DMS79 treated with DMSO at 0.1 percent for 48 hours (cell line): ENCODE results near the gene SYS1.
A peak's percentile ranks its signal among the peaks of the same experiment; 100 is the strongest.

Experiments used
- DNase-seq: peaks from one replicate; lab custom pipeline; 2025; lab: John Stamatoyannopoulos, UW

The SYS1 gene

DNA sequence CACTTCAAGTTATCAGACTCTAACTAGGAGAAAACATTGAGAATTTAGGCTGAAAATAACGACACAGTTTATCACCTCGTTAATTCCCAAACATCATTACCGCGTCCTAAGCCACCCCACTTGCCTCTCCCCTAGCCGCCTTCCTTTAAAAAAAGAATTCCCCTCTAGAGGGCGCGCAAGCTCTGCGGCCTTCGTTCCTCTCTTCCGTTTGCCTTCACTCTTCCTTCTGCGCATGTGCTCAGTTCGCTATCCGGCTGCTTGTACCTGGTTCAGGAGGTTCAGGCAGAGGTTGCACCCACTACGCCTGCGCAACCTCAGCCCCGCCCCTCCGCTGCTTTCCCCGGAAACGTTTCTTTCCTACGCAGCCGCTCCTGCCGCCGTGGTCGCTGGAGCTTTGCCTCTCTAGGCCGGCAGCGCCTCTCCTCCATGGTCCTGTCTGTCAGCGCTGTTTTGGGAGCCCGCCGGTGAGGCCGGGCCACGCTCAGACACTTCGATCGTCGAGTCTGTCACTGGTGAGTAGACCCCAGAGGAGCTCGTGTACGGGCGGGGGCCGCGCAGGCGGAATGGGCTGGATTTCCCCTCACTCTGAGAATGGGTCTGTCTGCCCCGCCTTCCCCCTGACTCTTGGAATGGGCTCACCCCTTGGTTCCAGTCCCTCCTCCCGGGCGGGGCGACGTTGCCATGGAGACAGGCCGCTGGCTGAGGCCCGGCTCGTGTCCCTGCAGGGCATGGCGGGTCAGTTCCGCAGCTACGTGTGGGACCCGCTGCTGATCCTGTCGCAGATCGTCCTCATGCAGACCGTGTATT, at the start of gene SYS1:
Gene SYS1, plus strand, starts transcription at position 353 of the 807 bp plus-strand sequence. Its CDS starts 376 bp downstream, at position 729.
- peak; percentile 89 for DNase-seq

DNA sequence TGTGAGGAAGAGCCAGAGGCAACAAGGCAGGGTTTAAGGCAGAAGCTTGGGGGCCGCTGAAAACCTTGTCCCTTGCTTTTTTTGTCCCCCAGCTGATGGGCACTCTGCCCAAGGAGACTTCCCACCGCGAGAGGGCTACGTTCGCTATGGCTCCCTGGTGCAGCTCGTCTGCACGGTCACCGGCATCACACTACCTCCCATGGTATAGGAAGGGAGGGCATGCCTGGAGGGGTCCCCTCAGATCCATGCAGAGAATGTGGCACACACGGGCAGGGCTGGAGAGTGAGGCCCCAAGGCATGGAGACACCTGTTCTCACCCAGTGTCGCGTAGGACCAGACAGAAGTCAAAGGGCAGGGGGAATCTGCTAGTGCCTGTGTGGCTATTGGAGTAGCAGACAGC, 49.0 kb upstream of the SYS1 start:
- no peak for DNase-seq

DNA sequence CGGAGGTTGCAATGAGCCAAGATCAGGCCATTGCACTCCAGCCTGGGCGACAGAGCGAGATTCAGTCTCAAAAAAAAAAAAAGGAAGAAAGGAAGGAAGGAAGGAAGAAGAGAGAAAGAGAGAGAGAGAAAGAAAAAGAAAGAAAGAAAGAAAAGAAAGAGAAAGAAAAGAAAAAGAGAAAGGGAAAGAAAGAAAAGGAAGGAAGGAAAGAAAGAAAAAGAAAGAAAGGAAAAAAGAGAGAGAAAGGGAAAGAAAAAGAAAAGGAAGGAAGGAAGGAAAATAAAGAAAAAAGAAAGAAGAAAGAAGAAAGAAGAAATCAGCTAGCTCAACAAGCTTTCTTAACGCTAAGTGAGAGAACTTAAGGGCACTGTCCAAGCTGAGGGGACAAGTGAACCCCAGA, 47.3 kb upstream of the SYS1 start:
- DNase-seq = no peak

DNA sequence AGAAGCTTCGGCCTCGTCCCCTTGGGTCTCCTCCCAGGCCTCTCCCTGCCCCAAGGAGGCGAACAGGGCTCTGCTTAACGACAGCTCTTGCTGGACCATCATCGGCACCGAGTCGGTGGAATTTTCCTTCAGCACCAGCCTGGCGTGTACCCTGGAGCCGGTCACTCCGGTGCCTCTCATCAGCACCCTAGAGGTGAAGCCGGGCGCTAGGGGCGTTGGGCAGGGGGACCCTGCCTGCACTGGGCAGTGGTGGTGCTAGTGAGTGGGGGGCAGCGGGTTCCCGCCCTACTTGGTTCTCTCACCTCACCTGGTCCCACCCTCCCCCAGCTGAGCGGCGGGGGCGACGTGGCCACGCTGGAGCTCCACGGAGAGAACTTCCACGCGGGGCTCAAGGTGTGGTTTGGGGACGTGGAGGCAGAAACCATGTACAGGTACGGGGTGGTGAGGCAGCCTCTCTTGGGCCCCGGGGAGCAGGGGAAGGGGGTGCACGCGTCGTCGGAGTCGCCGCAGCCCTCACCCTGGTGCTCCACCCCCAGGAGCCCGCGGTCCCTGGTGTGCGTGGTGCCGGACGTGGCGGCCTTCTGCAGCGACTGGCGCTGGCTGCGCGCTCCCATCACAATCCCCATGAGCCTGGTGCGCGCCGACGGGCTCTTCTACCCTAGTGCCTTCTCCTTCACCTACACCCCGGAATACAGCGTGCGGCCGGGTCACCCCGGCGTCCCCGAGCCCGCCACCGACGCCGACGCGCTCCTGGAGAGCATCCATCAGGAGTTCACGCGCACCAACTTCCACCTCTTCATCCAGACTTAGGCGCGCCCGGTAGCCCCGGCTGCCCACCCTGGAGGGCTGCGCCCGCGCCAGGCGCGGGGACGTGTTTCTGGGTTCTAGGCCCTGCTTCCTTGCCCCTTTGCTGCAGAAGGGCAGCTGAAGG, 46.5 kb upstream of the SYS1 start:
- DNase-seq = no peak

DNA sequence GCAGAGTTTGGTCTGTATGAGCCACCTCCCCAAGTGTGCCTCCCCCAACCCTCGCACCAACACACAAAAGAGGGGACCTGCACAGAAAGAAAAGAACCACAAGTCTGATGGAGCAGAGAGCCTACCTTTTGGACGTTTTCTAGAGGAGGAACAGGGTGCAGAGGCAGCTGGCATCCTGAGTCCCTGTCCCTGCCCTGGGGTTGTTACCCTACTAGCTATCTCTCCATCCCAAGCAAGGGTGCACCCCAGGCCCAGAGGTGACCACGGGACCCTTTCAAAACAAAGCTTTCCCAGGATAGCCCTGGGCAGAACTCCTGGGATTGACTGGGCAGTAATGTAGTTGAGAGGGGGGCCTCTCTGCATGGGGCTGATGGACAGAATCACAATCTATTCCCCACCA, 45.1 kb upstream of the SYS1 start:
- DNase-seq = no peak

DNA sequence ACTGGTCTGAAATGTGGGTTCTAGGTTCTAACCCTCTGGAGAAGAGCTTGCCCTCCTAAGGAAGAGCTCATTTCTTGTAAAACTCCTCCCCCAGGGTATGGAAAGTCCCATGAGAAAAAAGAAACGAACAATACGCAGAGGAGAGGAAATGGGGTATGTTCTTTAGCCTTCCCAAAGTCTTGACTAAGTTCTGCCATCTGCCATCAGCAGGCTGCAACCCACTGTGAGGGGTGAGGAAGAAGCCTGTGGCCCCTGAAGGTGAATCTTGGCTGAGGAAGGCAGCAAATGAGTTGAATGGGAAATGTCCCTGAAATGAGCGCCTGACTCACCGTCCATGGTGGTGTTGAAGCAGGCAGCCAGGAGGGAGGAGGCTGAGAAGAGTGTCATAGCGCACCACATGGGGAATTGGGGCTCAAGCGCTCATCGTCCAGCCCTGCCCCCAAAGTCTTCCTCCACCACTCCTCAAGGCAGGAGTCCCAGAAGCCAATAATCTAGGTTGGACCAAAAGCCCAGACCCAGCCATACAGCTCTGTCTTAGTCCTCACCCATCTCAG, 44.5 kb upstream of the SYS1 start:
- DNase-seq = no peak

DNA sequence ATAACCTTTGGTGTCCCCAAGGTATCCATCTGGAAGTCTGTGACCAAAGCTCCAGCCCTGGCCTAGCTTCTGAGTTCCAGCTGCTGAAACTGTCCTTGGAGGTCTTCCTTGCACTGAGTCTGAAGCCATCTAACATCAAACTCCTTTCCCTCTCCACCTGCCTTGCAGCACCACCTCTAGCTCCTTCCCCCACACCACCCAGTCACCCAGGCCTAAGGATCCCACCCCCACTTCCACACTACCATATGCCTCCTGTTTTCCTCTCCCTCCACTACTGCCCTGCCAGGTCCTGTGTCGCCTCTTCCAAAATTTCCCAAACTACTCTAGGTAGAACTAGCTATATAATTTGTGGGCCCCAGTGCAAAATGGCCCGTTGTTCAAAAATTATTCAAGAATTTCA, 44.0 kb upstream of the SYS1 start:
- no peak for DNase-seq

DNA sequence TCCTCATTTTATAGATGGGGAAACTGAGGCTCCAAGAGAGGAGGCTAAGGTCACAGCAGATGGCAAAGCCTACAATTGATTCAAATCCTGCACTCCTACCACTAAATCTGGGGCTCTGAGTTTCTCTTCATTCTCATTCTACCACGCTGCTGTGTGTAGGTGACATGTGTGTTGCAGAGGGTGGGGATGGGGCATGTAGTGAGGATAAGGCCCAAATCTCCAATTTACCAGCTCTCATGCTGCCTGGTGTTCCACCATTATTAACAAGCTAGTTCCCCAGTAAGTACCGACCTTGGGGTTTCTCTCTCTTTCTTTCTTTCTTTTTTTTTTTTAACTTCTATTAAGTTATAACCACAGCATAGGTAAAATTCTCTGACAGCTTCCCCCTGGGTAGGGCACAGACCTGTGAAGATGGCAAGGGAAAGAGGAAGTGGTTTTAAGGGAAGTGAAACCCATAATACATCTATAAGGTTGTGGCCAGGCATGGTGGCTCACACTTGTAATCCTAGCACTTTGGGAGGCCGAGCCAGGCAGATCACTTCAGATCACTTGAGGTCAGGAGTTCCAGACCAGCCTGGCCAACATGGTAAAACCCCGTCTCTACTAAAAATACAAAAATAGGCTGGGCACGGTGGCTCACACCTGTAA, 41.9 kb upstream of the SYS1 start:
- DNase-seq = no peak

DNA sequence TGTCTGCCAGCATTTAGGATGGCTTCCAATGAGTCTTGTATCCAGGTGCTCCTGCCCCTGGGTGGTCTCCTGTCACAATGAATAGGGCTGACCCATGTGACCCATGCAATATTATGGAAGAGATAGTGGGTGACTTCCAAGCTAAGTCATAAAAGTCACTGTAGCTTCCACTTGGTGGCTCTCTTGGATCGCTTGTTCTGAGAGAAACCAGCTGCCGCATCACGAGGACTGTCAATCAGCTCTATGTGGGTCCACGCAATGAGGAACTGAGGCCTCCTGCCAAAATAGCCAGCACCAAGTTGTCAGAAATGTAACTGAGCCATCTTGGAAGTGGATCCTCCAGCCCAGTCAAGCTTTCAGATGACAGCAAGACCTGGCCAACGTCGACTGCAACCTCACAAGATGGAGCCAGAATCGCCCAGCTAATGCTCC, 40.0 kb upstream of the SYS1 start:
- no peak for DNase-seq

DNA sequence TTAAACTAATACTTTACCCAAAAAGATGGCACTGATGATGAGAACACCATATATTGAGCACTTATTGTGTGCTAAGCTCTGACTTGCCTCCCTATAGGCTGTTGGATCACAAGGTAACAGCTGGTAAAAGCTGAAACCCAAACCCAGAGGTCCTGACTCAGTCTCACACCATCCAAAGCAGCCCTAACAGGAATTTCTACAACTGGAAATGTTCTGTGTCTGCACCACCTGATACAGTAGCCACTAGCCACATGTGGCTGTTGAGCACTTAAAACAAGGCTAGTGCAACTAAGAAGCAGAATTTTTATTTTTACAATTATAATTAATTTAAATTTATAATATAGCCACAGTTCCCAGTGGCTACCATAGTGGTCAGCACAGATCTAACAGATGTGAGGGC, 39.2 kb upstream of the SYS1 start:
- no peak for DNase-seq

DNA sequence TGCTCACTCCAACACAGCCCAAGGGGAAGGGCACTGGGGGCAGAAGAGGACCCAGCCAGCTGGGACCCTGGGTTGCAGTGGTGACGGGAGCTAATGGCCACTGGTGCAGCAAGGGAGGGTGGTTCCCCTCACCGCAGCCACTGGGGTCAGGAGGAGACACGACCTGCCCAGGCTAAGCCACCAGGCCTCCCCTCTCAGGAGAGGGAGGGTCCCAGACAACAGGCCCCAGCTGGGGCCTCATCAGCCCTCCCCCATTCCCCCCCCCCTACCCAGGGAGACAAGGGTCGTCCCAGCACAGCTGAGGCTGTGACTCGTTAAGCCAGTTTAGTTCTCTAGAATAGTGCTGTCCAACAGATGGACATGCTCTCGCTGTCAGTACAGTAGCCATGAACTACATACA, 37.6 kb upstream of the SYS1 start:
- no peak for DNase-seq

DNA sequence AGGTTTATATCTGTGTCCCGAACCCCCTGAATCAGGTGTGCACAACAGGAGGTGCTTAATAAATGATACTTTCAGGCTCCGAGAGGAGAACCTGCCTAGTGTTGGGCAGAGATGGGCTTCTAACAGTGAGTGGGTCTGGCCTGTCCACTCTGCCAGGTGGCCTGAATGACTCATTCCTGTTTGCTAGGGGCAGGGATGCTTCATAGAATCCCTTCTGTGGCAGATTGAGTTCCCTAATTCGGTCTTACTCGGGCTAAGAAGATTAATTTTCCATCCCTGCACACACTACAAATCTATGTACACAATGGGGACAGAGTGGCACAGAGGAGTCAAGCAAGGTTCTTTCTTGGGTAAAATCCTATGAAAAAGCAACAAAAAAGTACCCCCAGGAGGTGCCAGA, 34.5 kb upstream of the SYS1 start:
- no peak for DNase-seq

DNA sequence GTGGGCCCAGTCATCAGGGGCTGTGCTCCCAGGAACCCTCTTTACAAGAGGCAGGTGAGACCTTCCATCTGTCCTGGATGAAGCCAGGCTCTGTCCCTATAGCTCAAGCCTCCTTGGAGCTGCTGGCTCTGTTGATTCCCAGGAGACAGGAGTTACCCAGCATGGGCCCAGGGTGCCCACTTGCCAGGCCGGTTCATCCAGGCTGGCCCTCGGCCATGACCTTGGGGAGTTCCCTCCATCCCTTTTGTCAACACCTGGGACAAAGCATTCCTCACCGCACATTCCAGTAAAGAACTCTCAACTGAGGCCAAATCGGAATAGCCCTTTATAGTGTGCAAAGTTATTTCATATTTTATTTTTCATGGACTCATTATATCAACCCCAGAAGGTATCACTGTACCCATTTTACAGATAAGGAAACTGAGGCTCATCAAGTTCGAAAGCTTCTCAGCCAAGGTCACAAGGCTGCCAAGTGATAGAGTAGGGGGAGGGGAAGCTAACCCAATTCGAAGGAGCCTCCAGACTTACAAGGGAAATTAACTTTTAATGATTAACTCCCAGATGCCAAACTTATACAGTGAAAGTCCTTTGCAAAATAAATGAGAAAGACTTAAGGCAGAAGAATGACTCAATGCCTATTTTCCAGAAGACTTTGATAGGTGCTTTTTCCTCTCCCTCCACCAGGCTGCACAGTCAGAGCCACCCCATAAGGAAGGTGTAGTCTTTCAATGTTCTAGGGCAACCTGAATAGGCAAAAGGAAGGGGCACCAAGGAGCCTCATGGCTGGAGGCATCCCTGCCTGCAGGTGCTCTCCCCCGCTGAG, 33.2 kb upstream of the SYS1 start:
- DNase-seq = no peak

DNA sequence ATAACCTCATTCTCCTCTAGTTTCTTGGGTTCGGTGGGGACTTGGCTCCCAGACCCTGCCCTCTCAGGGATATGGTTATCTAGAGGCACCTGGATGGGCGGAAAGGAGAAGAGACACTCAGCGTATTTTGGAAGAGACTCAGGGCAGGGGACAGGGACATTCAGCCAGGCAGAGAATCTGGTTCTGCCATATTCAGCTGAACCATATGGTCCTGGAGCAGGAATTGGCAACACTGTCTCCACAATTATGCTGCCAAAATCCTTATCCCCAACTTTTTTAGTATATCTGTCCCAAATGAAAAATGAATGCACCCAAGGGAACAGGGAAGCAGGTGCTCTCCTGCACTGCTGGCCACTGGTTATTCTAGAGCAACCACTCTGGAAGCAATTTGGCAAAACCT, 32.5 kb upstream of the SYS1 start:
- no peak for DNase-seq

DNA sequence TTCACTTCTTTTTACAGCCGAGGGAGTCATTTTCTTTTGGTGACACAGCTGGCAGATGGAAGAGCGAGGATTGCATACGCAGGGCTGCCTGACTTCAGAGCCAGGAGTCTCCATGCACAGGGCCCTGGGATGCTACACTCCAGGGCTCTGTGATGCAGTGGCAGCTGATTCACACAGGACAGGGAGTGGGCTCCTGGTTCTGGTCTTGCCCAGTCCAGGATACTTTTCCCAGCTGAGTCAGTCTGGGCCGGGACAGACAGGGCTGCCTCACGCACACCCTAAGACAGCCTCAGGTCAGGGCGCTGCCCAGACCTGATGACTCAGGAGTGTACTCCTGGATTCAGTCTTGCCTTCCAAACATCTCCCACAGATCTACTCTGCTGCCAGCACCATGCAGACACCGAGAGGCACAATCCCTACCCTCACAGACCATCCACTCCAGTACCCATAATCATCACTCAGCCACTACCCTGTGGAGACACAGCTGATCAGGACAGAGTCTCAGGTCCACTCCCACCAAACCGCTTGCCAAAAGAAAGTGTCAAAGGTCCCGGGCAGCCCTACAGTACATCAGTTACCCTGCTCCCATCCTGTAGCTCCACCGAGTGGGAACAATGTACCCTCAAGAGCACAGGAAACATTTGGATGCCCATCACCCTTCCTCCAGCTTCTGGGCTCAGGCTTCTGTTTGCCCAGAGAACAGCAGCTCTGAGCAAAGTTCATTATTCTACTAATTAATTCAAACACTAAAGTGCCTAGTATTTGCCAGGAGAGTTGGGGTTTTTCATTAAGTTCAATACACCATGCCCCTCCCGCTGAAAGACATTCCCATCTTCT, 26.2 kb upstream of the SYS1 start:
- DNase-seq = no peak

DNA sequence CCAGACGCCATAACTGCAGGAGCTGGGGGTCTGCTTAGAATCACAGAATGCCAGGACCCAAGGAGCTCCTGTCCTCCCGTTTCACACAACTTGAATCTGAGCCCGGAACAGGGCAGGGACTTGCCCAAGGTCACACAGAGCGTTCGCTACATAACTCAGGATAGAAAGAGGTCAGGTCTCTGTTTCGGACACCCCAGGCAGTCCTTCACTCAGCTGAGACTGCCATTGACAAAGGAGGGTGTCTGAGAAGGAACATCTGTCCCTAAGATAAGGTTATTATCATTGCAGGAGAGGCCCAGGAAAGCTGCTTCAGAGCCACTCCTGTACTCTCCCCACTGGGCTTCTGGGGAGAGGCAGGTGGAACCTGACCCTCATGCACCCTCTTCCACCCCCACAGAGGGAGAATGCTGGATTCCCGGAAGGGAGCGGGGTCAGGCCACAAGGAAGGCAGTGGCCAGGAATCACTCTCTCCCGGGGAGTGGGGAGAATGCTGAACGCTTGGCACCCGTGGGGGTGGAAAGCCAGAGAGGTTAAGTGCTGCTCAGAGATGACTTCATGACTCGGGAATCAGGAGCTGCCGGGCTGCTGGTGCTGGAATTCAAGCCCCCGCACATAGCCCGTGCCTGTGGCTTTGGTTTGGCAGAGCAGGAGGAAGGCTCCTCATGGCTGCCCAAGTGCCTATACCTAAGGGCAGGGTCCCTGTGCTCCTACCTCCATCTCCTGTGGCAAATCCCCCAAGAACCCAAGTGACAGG, 25.4 kb upstream of the SYS1 start:
- DNase-seq = no peak

DNA sequence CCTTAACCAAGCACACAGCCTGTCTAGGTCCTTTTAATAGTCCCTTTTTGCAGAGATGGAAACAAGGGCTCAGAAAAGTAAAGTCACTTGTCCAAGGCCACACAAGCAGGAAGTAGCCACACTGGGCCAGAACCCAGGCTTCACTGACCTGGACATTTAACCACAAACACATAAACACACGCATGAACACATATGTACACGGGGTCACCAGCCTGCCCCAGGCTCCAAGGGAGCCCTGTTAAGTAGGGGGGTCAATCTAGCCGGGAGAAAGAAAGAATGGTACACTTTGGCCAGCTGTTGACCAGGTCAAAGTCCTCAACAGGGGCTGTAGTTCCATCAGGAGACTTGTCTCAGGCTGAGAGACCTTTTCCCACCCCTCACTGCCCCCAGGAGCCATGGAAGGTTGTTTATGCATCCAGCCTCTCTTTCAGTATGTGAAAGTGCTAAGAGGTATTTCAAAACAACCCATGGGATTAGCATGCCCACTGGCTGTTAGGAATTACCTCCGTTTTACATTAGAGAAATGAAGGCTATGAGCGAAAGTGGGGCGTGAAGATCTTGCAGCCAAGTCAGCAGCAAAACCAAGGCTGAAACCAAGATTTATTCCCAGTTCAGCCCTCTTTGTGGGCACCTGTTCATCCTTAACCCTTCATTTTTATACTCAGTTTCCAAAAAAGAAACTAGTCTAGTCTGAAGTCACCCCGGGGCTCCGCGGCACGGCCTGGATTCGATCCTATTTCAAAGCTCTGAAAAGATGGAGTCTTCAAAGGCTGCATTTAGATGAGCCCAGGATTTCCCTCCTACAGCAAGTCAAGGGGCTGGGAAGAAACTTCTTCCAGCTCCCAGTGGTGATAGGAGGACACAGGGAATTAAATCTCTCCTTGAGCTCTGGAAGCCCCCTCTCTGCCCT, 24.6 kb upstream of the SYS1 start:
- no peak for DNase-seq

DNA sequence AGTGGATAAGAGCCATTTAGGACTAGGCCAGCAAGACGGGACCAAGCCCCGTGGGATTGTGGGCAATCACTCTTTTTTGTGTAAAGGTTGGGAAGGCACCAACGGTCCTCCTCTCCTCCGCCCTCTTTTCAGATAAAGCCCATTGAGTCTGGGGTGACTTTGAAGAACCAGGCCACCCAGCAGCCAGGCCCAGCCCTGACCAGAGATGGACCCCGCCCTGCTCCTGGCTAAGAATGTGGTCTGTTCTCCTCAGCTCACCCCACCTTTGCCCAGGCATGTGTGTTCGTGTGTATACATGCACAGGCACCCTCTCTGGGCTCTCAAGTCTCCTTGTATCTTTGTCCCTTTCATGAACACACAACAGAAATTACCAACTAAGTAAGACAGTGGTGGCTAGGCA, 23.9 kb upstream of the SYS1 start:
- no peak for DNase-seq

DNA sequence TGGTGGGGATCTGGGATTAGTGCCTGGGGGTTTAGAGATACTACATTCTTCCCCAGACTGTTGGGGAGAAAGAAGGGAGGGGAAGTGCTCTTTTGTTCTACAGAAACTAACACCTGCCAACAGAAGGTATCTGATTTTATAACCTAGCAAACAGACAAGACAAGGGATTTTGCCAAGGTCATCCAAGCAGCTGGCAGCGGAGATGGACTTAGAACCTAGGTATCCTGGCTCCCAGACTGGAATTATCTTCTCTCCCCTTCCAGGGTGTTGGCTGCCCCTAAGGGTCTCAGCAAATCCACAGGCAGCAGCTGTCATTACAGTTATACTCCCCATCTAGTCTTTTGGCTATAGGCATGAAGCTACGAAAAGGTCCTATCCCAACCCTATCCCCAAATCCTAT, 23.2 kb upstream of the SYS1 start:
- no peak for DNase-seq
